ENCODE measurements around the gene NRXN3.
A peak's percentile ranks its signal among the peaks of the same experiment; 100 is the strongest.

Gene NRXN3

DNA sequence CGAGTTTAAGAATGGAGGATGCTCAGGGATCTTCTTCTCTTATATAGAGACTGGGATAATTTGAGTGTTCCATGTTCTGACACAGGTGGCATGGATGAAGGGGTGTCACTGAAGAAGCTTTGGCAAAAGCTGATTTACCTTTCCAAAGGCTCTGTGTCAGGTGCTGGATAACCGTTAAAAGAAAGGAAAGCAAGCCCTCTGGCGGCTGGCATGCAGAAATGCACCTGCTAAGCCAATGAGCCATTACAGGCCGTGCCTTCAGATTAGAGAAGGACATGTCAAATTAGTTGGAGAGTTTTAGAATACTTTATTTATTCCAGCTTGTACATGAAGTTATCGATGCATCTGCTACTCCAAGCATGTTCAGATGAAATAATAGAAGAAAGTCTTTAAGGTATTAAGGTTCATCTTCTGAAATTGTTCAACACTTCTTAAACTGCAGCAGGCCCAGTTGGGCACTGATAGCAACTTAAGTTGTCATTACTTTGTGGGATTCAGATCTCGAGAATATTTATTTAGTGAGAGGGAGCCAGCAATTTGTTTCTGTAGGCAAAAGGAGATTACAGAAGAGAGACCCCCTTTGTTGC, 678.2 kb downstream of the NRXN3 start:
- TF ChIP-seq, protein P1, sequence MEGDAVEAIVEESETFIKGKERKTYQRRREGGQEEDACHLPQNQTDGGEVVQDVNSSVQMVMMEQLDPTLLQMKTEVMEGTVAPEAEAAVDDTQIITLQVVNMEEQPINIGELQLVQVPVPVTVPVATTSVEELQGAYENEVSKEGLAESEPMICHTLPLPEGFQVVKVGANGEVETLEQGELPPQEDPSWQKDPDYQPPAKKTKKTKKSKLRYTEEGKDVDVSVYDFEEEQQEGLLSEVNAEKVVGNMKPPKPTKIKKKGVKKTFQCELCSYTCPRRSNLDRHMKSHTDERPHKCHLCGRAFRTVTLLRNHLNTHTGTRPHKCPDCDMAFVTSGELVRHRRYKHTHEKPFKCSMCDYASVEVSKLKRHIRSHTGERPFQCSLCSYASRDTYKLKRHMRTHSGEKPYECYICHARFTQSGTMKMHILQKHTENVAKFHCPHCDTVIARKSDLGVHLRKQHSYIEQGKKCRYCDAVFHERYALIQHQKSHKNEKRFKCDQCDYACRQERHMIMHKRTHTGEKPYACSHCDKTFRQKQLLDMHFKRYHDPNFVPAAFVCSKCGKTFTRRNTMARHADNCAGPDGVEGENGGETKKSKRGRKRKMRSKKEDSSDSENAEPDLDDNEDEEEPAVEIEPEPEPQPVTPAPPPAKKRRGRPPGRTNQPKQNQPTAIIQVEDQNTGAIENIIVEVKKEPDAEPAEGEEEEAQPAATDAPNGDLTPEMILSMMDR (IDR thresholded peaks at IDR 0.05; ENCODE audit: low read depth, low read length, missing control alignments): peak; percentile 93
- no peak overlapping the region for H3K4me3 ChIP-seq (ENCODE audit: low read depth, low read length)
- no peak for DNase-seq (ENCODE audit: low read depth)

DNA sequence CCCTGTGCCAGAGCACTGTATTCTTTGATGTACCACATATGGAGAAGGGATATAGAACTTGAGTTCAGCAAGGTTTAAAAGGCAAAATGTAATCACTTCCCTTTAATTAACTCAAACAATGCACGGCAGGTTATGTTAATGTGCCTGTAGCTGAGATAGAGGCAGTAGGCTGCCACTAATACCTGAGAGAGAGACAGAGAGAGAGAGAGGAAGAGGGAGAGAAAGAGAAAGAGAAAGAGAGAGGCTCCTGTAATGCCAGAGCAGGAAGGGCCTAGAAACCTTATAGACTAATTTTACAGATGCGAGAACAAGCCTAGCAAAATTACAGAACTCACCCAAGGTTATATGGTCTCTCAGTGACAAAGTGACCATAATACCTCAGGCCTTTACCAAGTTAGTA, 679.8 kb downstream of the NRXN3 start:
- TF ChIP-seq, protein P1 (IDR thresholded peaks at IDR 0.05; ENCODE audit: low read depth, low read length, missing control alignments): no peak
- no peak for DNase-seq (ENCODE audit: low read depth)
- no peak overlapping the region for H3K4me3 ChIP-seq (ENCODE audit: low read depth, low read length)

DNA sequence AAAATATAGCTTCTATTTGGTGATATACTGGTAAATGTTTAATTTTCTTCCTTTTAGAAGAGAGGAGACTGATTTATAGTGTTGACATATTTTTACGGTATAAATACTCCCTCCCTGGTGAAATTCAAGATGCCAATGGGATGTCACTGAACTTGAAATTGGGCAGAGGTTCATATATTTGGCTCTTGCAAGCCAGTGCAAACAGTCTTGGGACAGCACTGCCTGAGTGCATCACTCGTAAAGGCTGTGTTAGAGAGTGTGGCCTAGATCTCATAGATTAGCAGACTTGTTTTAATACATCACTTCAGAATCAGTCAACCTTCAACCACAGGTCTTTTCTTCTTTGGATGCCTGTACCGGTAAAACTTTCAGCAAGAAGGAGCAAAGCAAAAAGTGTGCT, 681.0 kb downstream of the NRXN3 start:
- H3K4me3 ChIP-seq (ENCODE audit: low read depth, low read length): no peak overlapping the region
- TF ChIP-seq, protein P1 (IDR thresholded peaks at IDR 0.05; ENCODE audit: low read depth, low read length, missing control alignments): no peak
- DNase-seq (ENCODE audit: low read depth): no peak

DNA sequence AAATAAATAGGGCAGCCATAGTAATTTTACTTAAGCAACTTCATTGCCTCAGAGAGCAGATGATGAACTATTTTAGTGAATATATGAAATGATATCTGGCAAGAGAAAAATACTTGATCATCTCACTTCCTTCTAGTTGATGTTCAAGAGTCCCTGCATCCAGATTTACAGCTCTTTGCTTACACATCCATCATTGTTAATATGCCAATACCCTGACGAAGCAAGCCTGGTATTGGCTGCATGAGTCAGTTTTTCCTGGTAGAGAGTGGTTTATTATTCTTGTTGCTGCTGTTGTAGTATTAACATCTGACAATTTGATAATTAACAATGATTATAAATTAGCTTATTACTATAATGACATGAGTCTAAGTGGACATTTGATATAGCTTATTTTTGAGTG, 681.9 kb downstream of the NRXN3 start:
- H3K4me3 ChIP-seq (ENCODE audit: low read depth, low read length): no peak overlapping the region
- TF ChIP-seq, protein P1 (IDR thresholded peaks at IDR 0.05; ENCODE audit: low read depth, low read length, missing control alignments): no peak
- DNase-seq (ENCODE audit: low read depth): no peak

DNA sequence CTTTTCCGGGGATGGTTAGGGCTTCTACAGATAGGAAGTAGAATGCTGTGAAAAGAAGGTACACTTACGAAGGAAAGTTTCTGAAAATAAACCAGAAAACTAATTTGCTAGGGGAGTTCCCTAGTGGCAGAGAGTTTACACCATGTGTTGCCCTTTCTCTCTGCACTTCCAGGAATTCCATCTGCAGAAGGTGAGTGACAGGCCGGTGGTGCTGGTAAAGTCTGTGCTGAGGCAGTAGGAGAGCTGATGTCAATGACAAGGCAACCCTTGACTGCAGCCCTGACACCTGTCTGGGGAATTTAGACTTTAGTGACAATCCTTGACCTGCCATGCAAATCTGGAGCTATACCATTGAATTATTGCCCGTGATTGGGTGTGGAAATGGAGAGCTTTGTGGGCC, 687.8 kb downstream of the NRXN3 start:
- H3K4me3 ChIP-seq (ENCODE audit: low read depth, low read length): no peak overlapping the region
- TF ChIP-seq, protein P1 (IDR thresholded peaks at IDR 0.05; ENCODE audit: low read depth, low read length, missing control alignments): no peak
- DNase-seq (ENCODE audit: low read depth): no peak

DNA sequence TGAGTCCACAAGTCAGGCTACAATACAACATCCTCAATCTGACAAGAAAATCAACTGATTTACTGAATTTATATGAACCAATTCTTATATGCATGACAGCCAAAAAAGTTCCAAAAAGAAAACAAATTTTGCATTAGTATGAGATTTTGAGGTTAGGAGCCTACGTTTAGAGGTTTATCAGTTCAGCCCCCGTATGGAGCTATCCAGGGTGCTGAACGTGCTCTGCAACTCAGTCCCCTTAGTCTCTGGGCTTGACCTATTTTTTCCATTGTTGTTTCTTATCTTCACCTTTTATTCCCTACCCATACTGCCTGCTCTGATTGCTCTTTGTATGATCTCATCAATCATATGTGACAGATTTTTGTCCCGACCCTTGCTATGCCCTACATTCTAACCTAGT, 693.0 kb downstream of the NRXN3 start:
- TF ChIP-seq, protein P1 (IDR thresholded peaks at IDR 0.05; ENCODE audit: low read depth, low read length, missing control alignments): no peak
- no peak overlapping the region for H3K4me3 ChIP-seq (ENCODE audit: low read depth, low read length)
- no peak for DNase-seq (ENCODE audit: low read depth)

DNA sequence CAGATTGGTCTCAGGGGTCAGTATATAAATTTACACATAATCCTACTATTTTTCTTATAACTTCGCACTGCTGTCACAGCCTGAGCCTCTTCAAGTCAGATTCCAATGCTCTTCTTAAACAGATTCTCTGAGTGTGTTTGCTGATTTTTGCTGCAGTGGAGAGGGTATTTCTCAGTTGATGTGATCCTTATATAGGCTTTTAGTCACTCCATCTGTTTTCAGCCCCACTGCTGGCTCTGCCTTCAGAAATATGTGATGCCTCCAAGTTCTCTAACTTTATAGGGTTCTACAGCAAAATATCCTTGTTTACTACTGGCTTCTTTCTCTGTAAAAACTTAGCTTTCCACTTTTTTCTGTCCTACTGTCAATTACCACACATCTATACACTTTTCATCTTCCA, 702.7 kb downstream of the NRXN3 start:
- no peak overlapping the region for H3K4me3 ChIP-seq (ENCODE audit: low read depth, low read length)
- DNase-seq (ENCODE audit: low read depth): no peak
- TF ChIP-seq, protein P1 (IDR thresholded peaks at IDR 0.05; ENCODE audit: low read depth, low read length, missing control alignments): no peak
